HCT116 (cell line): Measurements from ENCODE around the gene CACNA2D3. TPM values are rescaled to one million over a fixed set of nuclear protein-coding genes. Genes with fewer than 3 reads are reported as not detected.

ENCODE experiments used
- ATAC-seq: fragments of 200-7000 bp; cut with Tn5 transposase; 2 replicates; pipeline ENCODE4 v1.9.1; 2020; ENCODE audit warnings: mild to moderate bottlenecking, moderate library complexity
- BruUV-seq: library from RNA; stranded (reverse); fragments of 400-500 nt; replicated peaks from 2 replicates; lab custom pipeline; 2021; lab: Mats Ljungman, UMichigan
- CTCF ChIA-PET: fragments of 300-600 bp; sonication (Branson Sonifier 250); formaldehyde crosslinking; loops from one replicate; lab custom pipeline; 2021; ENCODE audit warnings: antibody characterized with exemption; lab: Charles Lee
- POLR2A ChIA-PET: fragments of 300-600, 350-600 bp; sonication (Branson Sonifier 250); formaldehyde crosslinking; loops from one replicate; lab custom pipeline; 2021; ENCODE audit warnings: antibody characterized with exemption; lab: Charles Lee
- RAD21 ChIA-PET, 2 experiments: fragments of 300-600 bp; sonication (Branson Sonifier 250); formaldehyde crosslinking; loops; one replicate each; lab custom pipeline; 2023; ENCODE audit warnings: low total read pairs in 2 of 2; ENCODE audit not compliant: uncharacterized antibody in 2 of 2, unreplicated experiment in 2 of 2, low non-redundant PET in 1 of 2; lab: Charles Lee
- DNase-seq: peaks from one replicate; pipeline ENCODE4 v3.0.0-alpha.2; 2010; ENCODE audit warnings: low read depth, low spot score
- H2AFZ ChIP-seq: fragments of 200-600 bp; shearing (Covaris generic), sonication (generic); 2 replicates; pipeline ENCODE4 v1.6.1; 2017; ENCODE audit warnings: low read depth, mixed run types, mixed read lengths, antibody characterized with exemption, low read length; ENCODE audit not compliant: poor library complexity, severe bottlenecking
- H3K27ac ChIP-seq: 2 replicates; pipeline ENCODE4 v1.5.1; 2012; ENCODE audit warnings: low read depth, low read length
- H3K27me3 ChIP-seq: fragments of 200-600 bp; sonication (generic); 2 replicates; pipeline ENCODE4 v1.6.1; 2016; ENCODE audit warnings: mixed run types, low read length, mixed read lengths; ENCODE audit not compliant: insufficient read depth
- H3K36me3 ChIP-seq, 2 experiments: fragments of 200-500 bp in 1 of 2; fragments of 200-600 bp in 1 of 2; sonication (Bioruptor generic) in 1 of 2; sonication (generic) in 1 of 2; 2 replicates each; pipeline versions ENCODE4 v1.5.1 to v1.6.1; 2014 to 2016; ENCODE audit warnings: low read length in 2 of 2, inconsistent platforms in 1 of 2, mixed read lengths in 1 of 2, mixed run types in 1 of 2; ENCODE audit not compliant: insufficient read depth in 2 of 2, control insufficient read depth in 1 of 2
- H3K4me1 ChIP-seq, 2 experiments: fragments of 200-600 bp in 1 of 2; sonication (generic) in 1 of 2; 2 replicates each; pipeline versions ENCODE4 v1.5.1 to v1.6.1; 2012 to 2017; ENCODE audit warnings: low read length in 2 of 2, inconsistent platforms in 1 of 2, mild to moderate bottlenecking in 1 of 2, mixed read lengths in 1 of 2, mixed run types in 1 of 2, moderate library complexity in 1 of 2; ENCODE audit not compliant: insufficient read depth in 2 of 2, control insufficient read depth in 1 of 2
- H3K4me2 ChIP-seq: fragments of 200-600 bp; sonication (generic); 2 replicates; pipeline ENCODE4 v1.6.1; 2017; ENCODE audit warnings: mixed run types, low read length, mixed read lengths
- H3K4me3 ChIP-seq, 2 experiments: fragments of 200-600 bp in 1 of 2; sonication (generic) in 1 of 2; replicated peaks in 1 of 2; 2 replicates each; pipeline ENCODE4 v1.5.1; 2011 to 2016; ENCODE audit warnings: low read length in 2 of 2, control low read depth in 1 of 2, low read depth in 1 of 2, mild to moderate bottlenecking in 1 of 2, mixed read lengths in 1 of 2, mixed run types in 1 of 2
- H3K79me2 ChIP-seq: fragments of 200-600 bp; sonication (generic); 2 replicates; pipeline ENCODE4 v1.6.1; 2017; ENCODE audit warnings: mild to moderate bottlenecking, mixed run types, low read length, moderate library complexity, mixed read lengths; ENCODE audit not compliant: insufficient read depth
- H3K9ac ChIP-seq: fragments of 200-600 bp; sonication (generic); 2 replicates; pipeline ENCODE4 v1.6.1; 2016; ENCODE audit warnings: low read length, mixed read lengths
- H3K9me2 ChIP-seq: fragments of 200-600 bp; sonication (generic), shearing (Covaris generic); 2 replicates; pipeline ENCODE4 v1.6.1; 2017; ENCODE audit warnings: mixed run types, mild to moderate bottlenecking, moderate library complexity; ENCODE audit not compliant: insufficient read depth
- H3K9me3 ChIP-seq, 2 experiments: fragments of 200-500 bp in 1 of 2; fragments of 200-600 bp in 1 of 2; sonication (Bioruptor generic) in 1 of 2; sonication (generic) in 1 of 2; 2 replicates each; pipeline ENCODE4 v1.6.1; 2014 to 2017; ENCODE audit warnings: low read length in 2 of 2, mixed read lengths in 2 of 2, inconsistent platforms in 1 of 2, low read depth in 1 of 2, mild to moderate bottlenecking in 1 of 2, mixed run types in 1 of 2, moderate library complexity in 1 of 2; ENCODE audit not compliant: control insufficient read depth in 1 of 2, insufficient read depth in 1 of 2
- H4K20me1 ChIP-seq: fragments of 200-600 bp; sonication (generic), shearing (Covaris generic); 2 replicates; pipeline ENCODE4 v1.6.1; 2017; ENCODE audit warnings: mixed run types, mild to moderate bottlenecking, moderate library complexity; ENCODE audit not compliant: insufficient read depth
- ATF3 ChIP-seq: IDR thresholded peaks from 2 replicates; pipeline ENCODE4 v1.6.1; 2012
- CEBPB ChIP-seq: IDR thresholded peaks from 2 replicates; pipeline ENCODE4 v1.6.1; 2012; ENCODE audit warnings: low read depth
- CTCF ChIP-seq, 3 experiments: fragments of 200-600 bp in 1 of 3; sonication (generic) in 1 of 3; IDR thresholded peaks in 2 of 3; conservative IDR thresholded peaks in 1 of 3; 2 replicates each; pipeline ENCODE4 v1.5.1; 2012 to 2017; ENCODE audit warnings: low read depth in 2 of 3, low read length in 2 of 3, antibody characterized with exemption in 1 of 3, borderline replicate concordance in 1 of 3, control low read depth in 1 of 3, mild to moderate bottlenecking in 1 of 3, mixed read lengths in 1 of 3, mixed run types in 1 of 3, moderate library complexity in 1 of 3; ENCODE audit not compliant: insufficient read depth in 1 of 3
- EGR1 ChIP-seq: IDR thresholded peaks from 2 replicates; pipeline ENCODE4 v1.6.1; 2012; ENCODE audit warnings: low read depth
- ELF1 ChIP-seq: IDR thresholded peaks from 2 replicates; pipeline ENCODE4 v1.6.1; 2012; ENCODE audit warnings: low read depth, borderline replicate concordance
- EZH2 ChIP-seq: fragments of 200-600 bp; sonication (generic); IDR thresholded peaks from 2 replicates; pipeline ENCODE4 v1.6.1; 2017; ENCODE audit warnings: antibody characterized with exemption, mixed run types
- EZH2phosphoT487 ChIP-seq: fragments of 200-600 bp; IDR thresholded peaks from 2 replicates; pipeline ENCODE4 v1.6.1; 2018; ENCODE audit warnings: antibody characterized with exemption, borderline replicate concordance
- JUND ChIP-seq: IDR thresholded peaks from 2 replicates; pipeline ENCODE4 v1.6.1; 2012
- MAX ChIP-seq: IDR thresholded peaks from 2 replicates; pipeline ENCODE4 v1.6.1; 2012
- POLR2AphosphoS5 ChIP-seq: IDR thresholded peaks from 2 replicates; pipeline ENCODE4 v1.6.1; 2011; ENCODE audit warnings: mild to moderate bottlenecking, low read depth, low read length, moderate library complexity
- RAD21 ChIP-seq: IDR thresholded peaks from 2 replicates; pipeline ENCODE4 v1.6.1; 2012; ENCODE audit warnings: low read depth, mild to moderate bottlenecking
- REST ChIP-seq: IDR thresholded peaks from 2 replicates; pipeline ENCODE4 v1.6.1; 2012; ENCODE audit warnings: low read depth
- SIN3A ChIP-seq: IDR thresholded peaks from 2 replicates; pipeline ENCODE4 v1.6.1; 2012; ENCODE audit warnings: low read depth
- SRF ChIP-seq: IDR thresholded peaks from 2 replicates; pipeline ENCODE4 v1.6.1; 2012; ENCODE audit warnings: low read depth
- TCF7L2 ChIP-seq: IDR thresholded peaks from 2 replicates; pipeline ENCODE4 v1.7.0; 2011; ENCODE audit warnings: borderline replicate concordance, inconsistent platforms; ENCODE audit not compliant: insufficient read depth, insufficient read length; ENCODE audit errors: extremely low read depth
- YY1 ChIP-seq: IDR thresholded peaks from 2 replicates; pipeline ENCODE4 v1.6.1; 2011; ENCODE audit warnings: low read length, low read depth, moderate library complexity, mild to moderate bottlenecking; ENCODE audit not compliant: insufficient replicate concordance; ENCODE audit errors: extremely low read depth
- ZBTB33 ChIP-seq: IDR thresholded peaks from 2 replicates; pipeline ENCODE4 v1.6.1; 2011; ENCODE audit warnings: mild to moderate bottlenecking, low read length, moderate library complexity; ENCODE audit not compliant: insufficient replicate concordance; ENCODE audit errors: extremely low read depth
- ZFX ChIP-seq: fragments of 450-650 bp; IDR thresholded peaks from 2 replicates; pipeline ENCODE4 v1.6.1; 2017
- intact Hi-C: fragments of 100-400 bp; cut with micrococcal nuclease; formaldehyde crosslinking; loops from 2 replicates; pipeline ENCODE4 v1.10.0; 2022
- total RNA-seq: library from RNA; stranded (reverse); gene quantifications from one replicate; pipeline ENCODE4 v1.2.1, GENCODE V29; 2021; ENCODE audit not compliant: unreplicated experiment

The CACNA2D3 gene
- total RNA-seq, 1 experiment from 2014 or later, result 0.20 TPM

- Histone ChIP-seq H3K9me2 (no peaks in the 10 kb centered on the region), H4K20me1 (no peaks in the 10 kb centered on the region), H3K79me2 (no peaks in the 10 kb centered on the region), H3K36me3 (no peaks in the 10 kb centered on the region), H3K27me3 (no peaks in the 10 kb centered on the region), H3K27ac (no peak overlapping the region), H3K4me3 (no peak overlapping the region), H3K4me1 (no peaks in the 10 kb centered on the region), H3K9ac (no peak overlapping the region), H2AFZ (no peak overlapping the region), H3K4me2 (no peak overlapping the region), H3K9me3 (peaks cover 0 to 15% of the 10 kb centered on the region in 2 experiments; a peak in 2 of 4 replicates)
- intact Hi-C loops, result no loop called here
- ChIA-PET CTCF (no interaction called here), POLR2A (no interaction called here), RAD21 (no interaction called here)
- no peak for DNase-seq
- ATAC-seq, result no peak
- no TSS peak for BruUV-seq
- TF ChIP-seq YY1 (no peak), ZFX (no peak), CTCF (IDR thresholded peaks at IDR 0.05 in 2 of 3, conservative IDR thresholded peaks at IDR 0.05 in 1 of 3; ENCODE audit: borderline replicate concordance in 1 of 3, insufficient read depth in 1 of 3, low read depth in 2 of 3, low read length in 2 of 3) (no peak), REST (no peak), ELF1 (no peak), SRF (no peak), RAD21 (no peak), POLR2AphosphoS5 (no peak), EGR1 (no peak), SIN3A (no peak), ZBTB33 (no peak), JUND (no peak), CEBPB (no peak), TCF7L2 (no peak), EZH2 (no peak), EZH2phosphoT487 (no peak), MAX (no peak), ATF3 (no peak)
Observed at GRCh38 chr3:54713455-54713854, 591.1 kb downstream of the CACNA2D3 start.
